ENCODE data around the gene CEP57. TPM values are rescaled to one million over a fixed set of nuclear protein-coding genes. Genes with fewer than 3 reads are reported as not detected.
"Not testable (repeated sequence)": the region's sequence is repeated elsewhere in the genome, so short reads cannot be mapped to it uniquely, and the experiment has no call there.

The CEP57 gene
- total RNA-seq, 2 experiments from 2014 or later: 57.7 to 67.4 TPM

DNA sequence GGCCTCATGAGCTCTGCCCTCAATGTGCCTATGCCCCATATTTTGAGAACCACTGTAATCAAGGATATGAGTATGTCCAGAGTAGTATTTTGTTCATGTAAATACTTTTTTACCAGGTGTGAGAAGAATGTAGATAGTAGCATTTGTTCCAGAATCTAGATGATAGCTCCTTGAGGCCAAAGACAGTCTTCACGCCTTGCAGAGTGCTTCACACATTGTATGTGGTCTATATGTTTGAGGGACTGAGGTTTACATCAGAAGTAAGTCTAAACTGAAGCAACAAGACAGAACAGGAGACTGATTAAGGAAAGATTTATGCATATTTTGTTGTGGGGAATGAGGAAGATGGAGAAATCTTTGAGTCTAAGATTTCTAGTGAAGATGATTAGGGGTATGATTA, 12.5 kb downstream of the CEP57 start:
- Histone ChIP-seq H2AFZ (ENCODE audit: low read length) (no peak overlapping the region), H4K20me1 (ENCODE audit: insufficient read depth, low read length) (no peaks in the 10 kb centered on the region), H3K4me1 (ENCODE audit: insufficient read depth, low read length, poor library complexity, severe bottlenecking) (no peaks in the 10 kb centered on the region), H3K4me2 (ENCODE audit: low read length) (no peak overlapping the region), H3K4me3 (ENCODE audit: low read depth, low read length, poor library complexity, severe bottlenecking) (no peak overlapping the region), H3K36me3 (ENCODE audit: insufficient read depth, low read length) (peaks cover 75% of the 10 kb centered on the region), H3K27ac (ENCODE audit: low read depth, low read length, poor library complexity, severe bottlenecking) (no peak overlapping the region), H3K9me2 (ENCODE audit: insufficient read depth, low read length) (no peaks in the 10 kb centered on the region), H3K79me2 (ENCODE audit: insufficient read depth, low read depth, low read length) (peaks cover 10% of the 10 kb centered on the region), H3K9me3 (ENCODE audit: low read length) (no peaks in the 10 kb centered on the region)
- ChIA-PET CTCF (ENCODE audit: unreplicated experiment) (interaction anchor here (0.6 kb wide), 1 partner anchor 9 kb away, joined by 3 read pairs; no protein-coding TSS in a partner anchor), POLR2A (interaction anchor here (0.6 to 2.7 kb wide), 2 partner anchors 12 to 54 kb away, joined by 3 to 7 read pairs; no protein-coding TSS in a partner anchor)
- no peak for DNase-seq (ENCODE audit: low spot score)
- no TSS peak for BruUV-seq (replicated peaks)
- intact Hi-C loops (cut with micrococcal nuclease; ENCODE audit: unreplicated experiment): no loop called here
- TF ChIP-seq, protein P1, sequence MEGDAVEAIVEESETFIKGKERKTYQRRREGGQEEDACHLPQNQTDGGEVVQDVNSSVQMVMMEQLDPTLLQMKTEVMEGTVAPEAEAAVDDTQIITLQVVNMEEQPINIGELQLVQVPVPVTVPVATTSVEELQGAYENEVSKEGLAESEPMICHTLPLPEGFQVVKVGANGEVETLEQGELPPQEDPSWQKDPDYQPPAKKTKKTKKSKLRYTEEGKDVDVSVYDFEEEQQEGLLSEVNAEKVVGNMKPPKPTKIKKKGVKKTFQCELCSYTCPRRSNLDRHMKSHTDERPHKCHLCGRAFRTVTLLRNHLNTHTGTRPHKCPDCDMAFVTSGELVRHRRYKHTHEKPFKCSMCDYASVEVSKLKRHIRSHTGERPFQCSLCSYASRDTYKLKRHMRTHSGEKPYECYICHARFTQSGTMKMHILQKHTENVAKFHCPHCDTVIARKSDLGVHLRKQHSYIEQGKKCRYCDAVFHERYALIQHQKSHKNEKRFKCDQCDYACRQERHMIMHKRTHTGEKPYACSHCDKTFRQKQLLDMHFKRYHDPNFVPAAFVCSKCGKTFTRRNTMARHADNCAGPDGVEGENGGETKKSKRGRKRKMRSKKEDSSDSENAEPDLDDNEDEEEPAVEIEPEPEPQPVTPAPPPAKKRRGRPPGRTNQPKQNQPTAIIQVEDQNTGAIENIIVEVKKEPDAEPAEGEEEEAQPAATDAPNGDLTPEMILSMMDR (conservative IDR thresholded peaks at IDR 0.05; ENCODE audit: low read length): no peak
- TF ChIP-seq EZH2phosphoT487 (IDR thresholded peaks at IDR 0.05; ENCODE audit: borderline replicate concordance, low read depth, low read length): no peak

DNA sequence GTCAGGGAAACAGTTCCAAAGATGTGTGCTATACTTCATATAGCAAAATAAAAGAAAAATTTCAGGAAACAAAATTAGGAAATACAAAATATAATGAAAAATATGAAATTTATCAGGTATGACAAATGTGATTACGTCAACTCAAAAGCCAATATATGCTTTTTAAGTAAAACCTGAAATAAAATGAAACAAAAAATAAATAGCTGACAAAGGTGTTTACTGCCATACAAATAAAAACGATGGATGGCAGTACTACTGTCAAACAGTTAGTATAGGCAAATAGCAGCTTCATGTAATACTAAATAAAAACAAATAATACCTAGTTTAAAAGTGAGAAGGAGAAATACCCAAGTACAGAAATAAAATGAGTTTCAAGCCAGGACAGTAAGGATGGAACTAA, 13.7 kb downstream of the CEP57 start:
- Histone ChIP-seq H3K9me3 (ENCODE audit: low read length) (no peaks in the 10 kb centered on the region), H3K79me2 (ENCODE audit: insufficient read depth, low read depth, low read length) (no peaks in the 10 kb centered on the region), H3K4me1 (ENCODE audit: insufficient read depth, low read length, poor library complexity, severe bottlenecking) (no peaks in the 10 kb centered on the region), H3K27ac (ENCODE audit: low read depth, low read length, poor library complexity, severe bottlenecking) (no peak overlapping the region), H2AFZ (ENCODE audit: low read length) (no peak overlapping the region), H3K4me2 (ENCODE audit: low read length) (no peak overlapping the region), H4K20me1 (ENCODE audit: insufficient read depth, low read length) (no peaks in the 10 kb centered on the region), H3K36me3 (ENCODE audit: insufficient read depth, low read length) (peaks cover 74% of the 10 kb centered on the region), H3K9me2 (ENCODE audit: insufficient read depth, low read length) (no peaks in the 10 kb centered on the region), H3K4me3 (ENCODE audit: low read depth, low read length, poor library complexity, severe bottlenecking) (no peak overlapping the region)
- ChIA-PET CTCF (ENCODE audit: unreplicated experiment) (no interaction called here), POLR2A (interaction anchor here (0.6 to 1.1 kb wide), 5 partner anchors 12 to 744 kb away, joined by 3 to 4 read pairs (median 3); no protein-coding TSS in a partner anchor)
- no peak for DNase-seq (ENCODE audit: low spot score)
- intact Hi-C loops (cut with micrococcal nuclease; ENCODE audit: unreplicated experiment): no loop called here
- TF ChIP-seq EZH2phosphoT487 (IDR thresholded peaks at IDR 0.05; ENCODE audit: borderline replicate concordance, low read depth, low read length): no peak
- TF ChIP-seq, protein P1 (conservative IDR thresholded peaks at IDR 0.05; ENCODE audit: low read length): no peak
- BruUV-seq (replicated peaks): no TSS peak

DNA sequence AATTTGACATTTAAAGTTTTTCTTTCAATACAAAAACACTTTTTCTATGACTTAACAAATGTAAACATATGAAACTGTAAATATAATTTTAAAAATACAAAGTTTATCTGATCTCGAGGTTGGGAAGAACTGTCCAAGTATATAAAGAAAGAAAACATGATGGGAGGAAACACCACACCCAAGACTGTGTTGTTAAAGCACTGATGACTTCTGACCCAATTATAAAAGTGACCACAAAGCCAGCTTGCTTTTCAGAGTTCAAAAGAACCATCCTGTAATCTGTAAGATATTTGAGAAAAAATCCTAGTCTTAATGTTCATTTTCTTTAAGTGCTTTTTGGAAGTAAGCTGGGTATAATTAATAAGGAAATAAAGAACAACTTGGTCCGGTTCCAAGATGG, 15.6 kb downstream of the CEP57 start:
- intact Hi-C loops (cut with micrococcal nuclease; ENCODE audit: unreplicated experiment): no loop called here
- no peak overlapping the region for H3K27ac ChIP-seq (ENCODE audit: low read depth, low read length, poor library complexity, severe bottlenecking)
- ChIA-PET POLR2A (interaction anchor here (0.6 kb wide), 1 partner anchor 13 kb away, joined by 3 read pairs; no protein-coding TSS in a partner anchor), CTCF (ENCODE audit: unreplicated experiment) (no interaction called here)
- H3K9me3 ChIP-seq (ENCODE audit: low read length): no peaks in the 10 kb centered on the region
- no TSS peak for BruUV-seq (replicated peaks)
- TF ChIP-seq EZH2phosphoT487 (IDR thresholded peaks at IDR 0.05; ENCODE audit: borderline replicate concordance, low read depth, low read length): no peak
- TF ChIP-seq, protein P1 (conservative IDR thresholded peaks at IDR 0.05; ENCODE audit: low read length): no peak
- H3K4me2 ChIP-seq (ENCODE audit: low read length): no peak overlapping the region
- no peak overlapping the region for H3K4me3 ChIP-seq (ENCODE audit: low read depth, low read length, poor library complexity, severe bottlenecking)
- H3K36me3 ChIP-seq (ENCODE audit: insufficient read depth, low read length): peaks cover 56% of the 10 kb centered on the region
- no peaks in the 10 kb centered on the region for H3K9me2 ChIP-seq (ENCODE audit: insufficient read depth, low read length)
- no peak for DNase-seq (ENCODE audit: low spot score)
- H3K4me1 ChIP-seq (ENCODE audit: insufficient read depth, low read length, poor library complexity, severe bottlenecking): no peaks in the 10 kb centered on the region
- no peaks in the 10 kb centered on the region for H3K79me2 ChIP-seq (ENCODE audit: insufficient read depth, low read depth, low read length)
- no peaks in the 10 kb centered on the region for H4K20me1 ChIP-seq (ENCODE audit: insufficient read depth, low read length)
- H2AFZ ChIP-seq (ENCODE audit: low read length): no peak overlapping the region

- H3K79me2 ChIP-seq (ENCODE audit: insufficient read depth, low read depth, low read length); BruUV-seq (replicated peaks); H3K4me3 ChIP-seq (ENCODE audit: low read depth, low read length, poor library complexity, severe bottlenecking); H4K20me1 ChIP-seq (ENCODE audit: insufficient read depth, low read length); H3K9me3 ChIP-seq (ENCODE audit: low read length); H3K27ac ChIP-seq (ENCODE audit: low read depth, low read length, poor library complexity, severe bottlenecking); DNase-seq (ENCODE audit: low spot score); H3K4me2 ChIP-seq (ENCODE audit: low read length); CTCF ChIA-PET (ENCODE audit: unreplicated experiment); H3K9me2 ChIP-seq (ENCODE audit: insufficient read depth, low read length); H3K4me1 ChIP-seq (ENCODE audit: insufficient read depth, low read length, poor library complexity, severe bottlenecking); H2AFZ ChIP-seq (ENCODE audit: low read length); intact Hi-C loops (cut with micrococcal nuclease; ENCODE audit: unreplicated experiment): not testable (repeated sequence)
- POLR2A ChIA-PET: interaction anchor here (0.6 kb wide), 1 partner anchor 12 kb away, joined by 3 read pairs; no protein-coding TSS in a partner anchor
- H3K36me3 ChIP-seq (ENCODE audit: insufficient read depth, low read length): peaks cover 50% of the 10 kb centered on the region
Observed at GRCh38 chr11:95806464-95806863, 16.2 kb downstream of the CEP57 start.
